RWPE2 (cell line): ENCODE data around the gene TMEM184A.

ENCODE experiments used
- ATAC-seq: fragments of 200-7000 bp; cut with Tn5 transposase; 3 replicates; pipeline ENCODE4 v1.9.1; 2021; ENCODE audit warnings: low read depth
- DNase-seq: peaks from one replicate; pipeline ENCODE4 v3.0.0-alpha.2; 2020; ENCODE audit warnings: low spot score
- H3K27ac ChIP-seq: fragments of 450-650 bp; 2 replicates; pipeline ENCODE4 v1.5.1; 2017; ENCODE audit warnings: mild to moderate bottlenecking; ENCODE audit not compliant: poor library complexity, severe bottlenecking
- H3K27me3 ChIP-seq: fragments of 250-450 bp; sonication (Bioruptor Pico); 2 replicates; pipeline ENCODE4 v1.5.1; 2021; ENCODE audit warnings: mild to moderate bottlenecking, moderate library complexity; ENCODE audit not compliant: insufficient read depth, poor library complexity, severe bottlenecking
- H3K36me3 ChIP-seq: fragments of 250-450 bp; sonication (Bioruptor Pico); 2 replicates; pipeline ENCODE4 v1.5.1; 2020; ENCODE audit warnings: low read depth, mild to moderate bottlenecking, moderate library complexity
- H3K4me1 ChIP-seq: fragments of 250-450 bp; sonication (Bioruptor Pico); 2 replicates; pipeline ENCODE4 v1.5.1; 2021; ENCODE audit warnings: mild to moderate bottlenecking, moderate library complexity; ENCODE audit not compliant: insufficient read depth, poor library complexity, severe bottlenecking
- H3K4me3 ChIP-seq: fragments of 250-450 bp; sonication (Bioruptor Pico); 2 replicates; pipeline ENCODE4 v1.5.1; 2021; ENCODE audit warnings: mild to moderate bottlenecking, moderate library complexity; ENCODE audit not compliant: severe bottlenecking
- H3K9me3 ChIP-seq: fragments of 250-450 bp; sonication (Bioruptor Pico); 2 replicates; pipeline ENCODE4 v1.5.1; 2021; ENCODE audit warnings: mild to moderate bottlenecking, moderate library complexity; ENCODE audit not compliant: severe bottlenecking
- TF ChIP-seq, protein P1 (sequence below): fragments of 450-650 bp; IDR thresholded peaks from one replicate; pipeline ENCODE4 v1.5.1; 2017; ENCODE audit warnings: mild to moderate bottlenecking, moderate library complexity; ENCODE audit not compliant: poor library complexity, severe bottlenecking

Gene TMEM184A

DNA sequence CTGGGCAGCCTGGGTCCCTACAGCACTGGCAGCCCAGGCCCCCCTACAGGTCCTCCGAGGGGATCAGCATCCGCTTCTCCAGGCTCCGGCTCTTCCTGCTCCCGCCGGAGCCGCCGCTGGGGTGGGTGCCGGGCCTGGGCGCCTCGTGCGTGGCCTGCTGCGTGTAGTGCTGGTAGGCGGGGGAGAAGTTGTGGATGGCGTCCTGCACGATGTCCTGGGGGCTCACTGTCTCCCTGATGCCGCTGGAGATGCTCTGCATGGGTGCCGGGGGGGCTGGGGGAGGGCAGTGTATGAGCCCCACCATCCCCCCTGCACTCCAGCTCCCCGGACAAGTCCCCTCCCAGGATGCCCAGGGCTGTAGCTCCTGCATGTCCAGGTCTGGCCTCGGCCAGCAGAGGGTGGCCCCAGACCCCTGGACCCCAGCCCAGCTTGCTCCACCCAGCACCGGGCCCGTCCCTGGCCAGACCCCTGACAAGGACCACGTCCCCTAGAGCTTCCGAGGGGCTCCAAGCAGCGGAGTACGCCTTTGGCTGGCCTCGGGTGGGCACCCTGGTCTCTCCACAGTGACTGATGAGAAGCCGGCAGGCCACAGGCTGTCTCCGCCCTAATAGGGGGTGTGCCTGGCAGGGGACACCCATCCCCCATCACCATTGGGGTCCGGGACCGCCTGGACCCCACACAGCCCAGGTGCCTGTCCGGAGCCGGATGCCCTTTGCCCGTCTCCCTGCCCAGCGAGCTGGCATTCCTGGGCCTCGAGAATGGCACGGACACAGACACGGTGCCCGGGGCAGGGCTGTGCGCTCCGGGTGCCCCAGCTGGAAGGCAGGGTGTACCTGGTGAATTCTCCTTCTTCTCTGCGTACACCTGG is 8.9 kb downstream of the TMEM184A start:
- no peak overlapping the region for H3K27ac ChIP-seq
- ATAC-seq (no peak), DNase-seq (no peak)
- H3K4me1 ChIP-seq: no peaks in the 10 kb centered on the region
- no peaks in the 10 kb centered on the region for H3K9me3 ChIP-seq
- peaks cover 14% of the 10 kb centered on the region for H3K36me3 ChIP-seq
- H3K4me3 ChIP-seq: no peak overlapping the region
- TF ChIP-seq, protein P1, sequence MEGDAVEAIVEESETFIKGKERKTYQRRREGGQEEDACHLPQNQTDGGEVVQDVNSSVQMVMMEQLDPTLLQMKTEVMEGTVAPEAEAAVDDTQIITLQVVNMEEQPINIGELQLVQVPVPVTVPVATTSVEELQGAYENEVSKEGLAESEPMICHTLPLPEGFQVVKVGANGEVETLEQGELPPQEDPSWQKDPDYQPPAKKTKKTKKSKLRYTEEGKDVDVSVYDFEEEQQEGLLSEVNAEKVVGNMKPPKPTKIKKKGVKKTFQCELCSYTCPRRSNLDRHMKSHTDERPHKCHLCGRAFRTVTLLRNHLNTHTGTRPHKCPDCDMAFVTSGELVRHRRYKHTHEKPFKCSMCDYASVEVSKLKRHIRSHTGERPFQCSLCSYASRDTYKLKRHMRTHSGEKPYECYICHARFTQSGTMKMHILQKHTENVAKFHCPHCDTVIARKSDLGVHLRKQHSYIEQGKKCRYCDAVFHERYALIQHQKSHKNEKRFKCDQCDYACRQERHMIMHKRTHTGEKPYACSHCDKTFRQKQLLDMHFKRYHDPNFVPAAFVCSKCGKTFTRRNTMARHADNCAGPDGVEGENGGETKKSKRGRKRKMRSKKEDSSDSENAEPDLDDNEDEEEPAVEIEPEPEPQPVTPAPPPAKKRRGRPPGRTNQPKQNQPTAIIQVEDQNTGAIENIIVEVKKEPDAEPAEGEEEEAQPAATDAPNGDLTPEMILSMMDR: no peak
- no peaks in the 10 kb centered on the region for H3K27me3 ChIP-seq

DNA sequence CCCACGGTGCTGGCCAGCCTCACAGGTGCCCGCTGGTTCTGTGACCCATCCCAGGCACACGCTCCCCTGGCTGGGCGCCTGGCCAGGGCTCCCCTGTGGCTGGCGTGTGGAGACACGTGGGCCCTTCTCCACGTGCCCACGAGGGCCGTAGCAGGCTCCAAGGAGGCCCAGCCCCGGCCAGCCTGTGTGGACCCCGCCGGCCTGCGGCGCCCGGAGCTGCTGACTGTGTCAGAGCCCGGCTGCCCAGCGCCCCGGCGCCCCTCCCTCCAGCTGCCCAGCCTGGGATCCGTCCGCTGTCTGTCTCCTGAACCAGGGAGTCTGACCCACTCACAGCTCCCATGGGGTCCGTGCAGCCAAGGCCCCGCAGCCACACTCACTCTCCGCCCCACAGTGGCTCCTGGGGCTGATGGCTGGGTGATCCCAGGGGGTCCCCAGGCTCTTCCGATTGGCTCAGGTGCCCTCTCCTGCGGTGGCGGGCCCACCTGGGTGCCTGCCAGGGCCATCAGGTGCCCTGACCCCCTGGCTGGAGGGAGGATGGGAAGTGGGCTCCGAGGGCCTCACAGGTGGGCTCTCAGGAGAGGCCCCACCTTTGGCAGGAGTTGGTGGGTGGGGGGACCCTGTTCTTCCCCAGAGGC is 9.6 kb downstream of the TMEM184A start:
- Histone ChIP-seq H3K27ac (no peak overlapping the region), H3K4me3 (no peak overlapping the region), H3K9me3 (no peaks in the 10 kb centered on the region), H3K4me1 (no peaks in the 10 kb centered on the region), H3K36me3 (peaks cover 19% of the 10 kb centered on the region), H3K27me3 (no peaks in the 10 kb centered on the region)
- TF ChIP-seq, protein P1: no peak
- ATAC-seq: no peak
- DNase-seq: no peak

DNA sequence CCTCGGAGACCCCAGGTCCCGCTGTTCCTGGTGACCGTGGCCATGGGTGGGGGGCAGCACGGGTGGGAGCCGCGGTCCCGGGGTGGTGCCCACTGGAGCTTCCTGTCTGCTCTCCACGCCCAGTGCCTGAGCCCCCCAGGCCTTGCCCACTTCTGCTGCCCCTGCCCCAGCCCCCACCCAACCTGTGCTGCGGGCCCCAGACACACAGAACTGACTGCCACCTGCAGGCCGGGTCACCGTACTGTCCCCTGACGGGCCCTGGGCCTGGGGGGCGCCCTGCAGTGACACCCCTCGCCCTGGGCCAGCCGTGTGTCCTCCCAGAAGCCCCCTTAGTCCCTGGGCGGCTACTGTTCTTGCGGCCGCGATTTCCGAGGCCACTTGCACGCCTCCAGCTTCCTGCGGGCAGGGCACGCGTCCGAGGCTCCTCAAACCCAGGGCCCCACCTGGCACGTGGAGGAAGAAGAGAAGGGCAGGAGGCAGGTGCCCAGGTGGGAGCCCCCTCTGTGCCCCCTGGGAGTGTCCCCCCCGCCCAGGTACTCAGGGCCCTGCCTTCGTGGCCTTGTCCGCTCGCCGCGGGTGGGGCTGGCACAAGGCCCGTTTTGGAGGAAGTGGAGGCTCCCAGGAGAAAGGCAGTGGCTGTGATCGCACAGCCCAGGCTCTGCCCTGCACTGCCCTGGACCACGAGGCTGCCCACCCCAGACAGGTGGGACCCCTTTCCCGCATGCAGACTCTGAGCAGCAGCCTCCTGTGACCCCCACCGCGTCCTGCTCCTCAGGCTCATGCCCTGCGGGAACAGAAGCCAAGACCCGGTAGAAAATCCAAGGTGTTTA is 10.4 kb downstream of the TMEM184A start:
- TF ChIP-seq, protein P1: no peak
- Histone ChIP-seq H3K4me3 (no peak overlapping the region), H3K27me3 (no peaks in the 10 kb centered on the region), H3K27ac (no peak overlapping the region), H3K4me1 (no peaks in the 10 kb centered on the region), H3K9me3 (no peaks in the 10 kb centered on the region), H3K36me3 (peaks cover 27% of the 10 kb centered on the region)
- no peak for ATAC-seq
- no peak for DNase-seq

DNA sequence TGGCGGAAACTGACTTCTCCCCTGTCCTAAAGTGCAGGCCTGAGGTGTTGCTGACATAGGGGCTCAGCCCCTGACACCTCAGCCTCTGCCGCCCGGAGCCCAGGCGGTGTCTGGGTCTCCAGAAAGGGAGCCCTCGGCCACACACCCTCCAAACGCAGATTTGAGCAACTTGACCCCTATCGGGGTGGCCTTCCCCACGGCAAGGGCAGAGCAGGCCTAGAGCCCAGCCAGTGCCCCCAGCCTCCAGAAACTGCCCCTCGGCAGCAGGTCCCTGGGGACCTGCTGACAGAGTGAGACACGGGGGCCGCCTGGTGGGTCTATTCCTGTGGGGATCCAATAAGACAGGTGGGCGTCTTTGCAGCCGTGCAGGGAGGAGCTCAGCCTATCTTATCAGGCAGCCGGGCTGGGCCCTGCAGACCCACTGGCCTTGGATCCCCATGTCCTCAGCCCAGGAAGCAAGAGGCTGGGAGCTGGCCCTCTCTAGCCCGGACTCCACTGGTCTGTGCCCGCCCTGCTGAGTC is 11.0 kb downstream of the TMEM184A start:
- Histone ChIP-seq H3K27ac (peak overlapping the region; percentile 11), H3K4me1 (no peaks in the 10 kb centered on the region)
- TF ChIP-seq, protein P1: no peak

More for the DNA sequence above, 11.0 kb downstream of the TMEM184A start:
- Histone ChIP-seq H3K9me3 (no peaks in the 10 kb centered on the region), H3K36me3 (peaks cover 25% of the 10 kb centered on the region), H3K27me3 (no peaks in the 10 kb centered on the region), H3K4me3 (no peak overlapping the region)
- DNase-seq (no peak), ATAC-seq (no peak)
